Epithelial cell of alveolus of lung (primary cell): ENCODE results near the gene OR5M3. TPM values are rescaled to one million over a fixed set of nuclear protein-coding genes. Genes with fewer than 3 reads are reported as not detected.

Experiments
- total RNA-seq: library from RNA; depleted of rRNA; stranded (reverse); fragments of >200 nt; gene quantifications from 2 replicates; pipeline ENCODE4 v1.2.1, GENCODE V29; 2015

OR5M3 gene
- not detected in 2 replicates for total RNA-seq

GRCh38 chr11:56473252-56473651, at the start of gene OR5M3:
OR5M3 (minus strand) TSS chr11:56473352; CDS start chr11:56470497, 2,855 bp downstream.

GRCh38 chr11:56491270-56491669, 18.1 kb upstream of the OR5M3 start, which contains the start of gene OR5M8:
OR5M8 (minus strand) TSS chr11:56491370; CDS start chr11:56491370, 0 bp downstream.

Other genes starting within 250 kb of the OR5M3 start
- gene OR5T2, start 239.1 kb downstream of the OR5M3 start, total RNA-seq = not detected in 2 replicates
- gene OR5T3, start 221.1 kb downstream of the OR5M3 start, total RNA-seq = not detected in 2 replicates
- gene OR5T1, start 199.2 kb downstream of the OR5M3 start, total RNA-seq = not detected in 2 replicates
- gene OR8H1, start 181.1 kb downstream of the OR5M3 start, total RNA-seq = not detected in 2 replicates
- not detected in 2 replicates for gene OR8K3, start 158.2 kb downstream of the OR5M3 start, total RNA-seq
- not detected in 2 replicates for gene OR8K1, start 127.3 kb downstream of the OR5M3 start, total RNA-seq
- gene OR8J1, start 119.1 kb downstream of the OR5M3 start, total RNA-seq = not detected in 2 replicates
- not detected in 2 replicates for gene OR8U1, start 97.7 kb downstream of the OR5M3 start, total RNA-seq
- gene OR5AL1, start 60.7 kb downstream of the OR5M3 start, total RNA-seq = not detected in 2 replicates
- gene OR5M8, start 18.0 kb upstream of the OR5M3 start, total RNA-seq = not detected in 2 replicates
- gene OR5M11, start 69.9 kb upstream of the OR5M3 start, total RNA-seq = not detected in 2 replicates
- not detected in 2 replicates for gene OR5M10, start 104.4 kb upstream of the OR5M3 start, total RNA-seq
- not detected in 2 replicates for gene OR5M1, start 141.5 kb upstream of the OR5M3 start, total RNA-seq
- not detected in 2 replicates for gene OR5AP2, start 169.1 kb upstream of the OR5M3 start, total RNA-seq
- gene OR5AR1, start 190.3 kb upstream of the OR5M3 start, total RNA-seq = not detected in 2 replicates
- not detected in 2 replicates for gene OR9G1, start 225.7 kb upstream of the OR5M3 start, total RNA-seq